SKM-1 (cell line): ENCODE results near the gene AOPEP.

ENCODE experiments used
- DNase-seq: peaks from one replicate; lab custom pipeline; 2025; ENCODE audit not compliant: unreplicated experiment; lab: John Stamatoyannopoulos, UW

The AOPEP gene

DNA sequence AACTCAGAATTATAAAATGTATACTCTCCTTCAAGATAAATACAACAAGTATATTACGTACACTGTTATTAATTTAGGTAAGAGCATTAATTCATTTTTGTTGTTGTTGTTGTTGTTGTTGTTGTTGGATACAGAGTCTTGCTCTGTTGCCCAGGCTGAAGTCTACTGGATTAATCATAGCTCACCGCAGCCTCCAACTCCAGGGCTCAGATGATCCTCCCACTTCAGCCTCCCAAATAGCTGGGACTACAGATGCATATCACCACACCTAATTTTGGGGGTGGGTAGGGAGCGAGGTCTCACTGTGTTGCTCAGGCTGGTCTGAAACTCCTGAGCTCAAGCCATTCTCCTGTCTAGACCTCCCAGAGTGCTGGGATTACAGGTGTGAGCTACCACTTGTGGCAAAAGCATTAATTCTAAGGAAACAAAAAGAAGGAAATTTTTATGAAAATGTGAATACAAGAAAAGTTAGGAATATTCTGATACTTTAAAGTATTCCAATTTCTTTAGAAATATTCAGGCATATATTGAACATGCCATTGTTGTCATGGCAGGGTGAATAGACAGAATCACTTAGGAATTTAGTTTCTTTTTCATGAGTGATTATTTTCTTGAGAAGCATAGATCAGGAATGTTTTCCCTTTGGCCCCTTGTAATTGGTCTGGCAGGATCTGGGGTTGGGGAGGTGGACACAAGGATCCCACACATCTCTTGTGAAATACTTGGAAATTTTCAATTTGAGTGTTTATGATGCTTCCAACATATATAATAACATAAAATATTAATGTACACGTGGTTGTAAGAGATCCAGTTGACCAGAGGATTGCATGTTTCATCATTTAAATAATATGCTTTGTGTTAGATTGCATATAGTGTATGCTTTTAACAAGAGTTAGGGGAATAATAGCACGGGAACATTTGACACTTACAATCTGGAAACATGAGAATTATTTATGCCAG is 327.4 kb downstream of the AOPEP start:
- DNase-seq = no peak

DNA sequence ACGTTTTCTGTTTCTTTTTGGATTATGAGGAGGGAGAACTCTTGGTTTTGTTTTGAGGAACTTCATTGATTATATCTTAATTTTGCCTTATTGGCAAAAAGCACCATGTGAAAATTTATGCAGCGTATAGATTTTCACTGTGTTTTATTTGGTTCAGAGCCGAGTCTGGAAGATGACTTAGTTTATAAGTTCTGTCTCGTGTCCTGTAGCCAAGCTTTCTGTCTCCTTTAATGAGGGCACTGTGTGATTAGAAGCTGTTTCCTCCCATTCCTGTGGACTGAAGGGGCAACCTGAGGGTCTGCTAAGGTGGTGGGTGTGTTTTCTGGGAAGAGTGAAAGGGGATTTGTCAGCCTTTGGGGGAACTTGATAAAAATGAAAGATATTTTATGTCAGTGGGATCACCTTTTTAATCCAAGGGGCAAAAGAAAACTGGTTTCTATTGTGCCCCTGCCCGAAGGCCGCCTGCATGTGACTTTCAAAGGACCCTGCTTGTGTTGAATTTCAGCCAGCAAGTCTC is 328.9 kb downstream of the AOPEP start:
- DNase-seq = no peak

DNA sequence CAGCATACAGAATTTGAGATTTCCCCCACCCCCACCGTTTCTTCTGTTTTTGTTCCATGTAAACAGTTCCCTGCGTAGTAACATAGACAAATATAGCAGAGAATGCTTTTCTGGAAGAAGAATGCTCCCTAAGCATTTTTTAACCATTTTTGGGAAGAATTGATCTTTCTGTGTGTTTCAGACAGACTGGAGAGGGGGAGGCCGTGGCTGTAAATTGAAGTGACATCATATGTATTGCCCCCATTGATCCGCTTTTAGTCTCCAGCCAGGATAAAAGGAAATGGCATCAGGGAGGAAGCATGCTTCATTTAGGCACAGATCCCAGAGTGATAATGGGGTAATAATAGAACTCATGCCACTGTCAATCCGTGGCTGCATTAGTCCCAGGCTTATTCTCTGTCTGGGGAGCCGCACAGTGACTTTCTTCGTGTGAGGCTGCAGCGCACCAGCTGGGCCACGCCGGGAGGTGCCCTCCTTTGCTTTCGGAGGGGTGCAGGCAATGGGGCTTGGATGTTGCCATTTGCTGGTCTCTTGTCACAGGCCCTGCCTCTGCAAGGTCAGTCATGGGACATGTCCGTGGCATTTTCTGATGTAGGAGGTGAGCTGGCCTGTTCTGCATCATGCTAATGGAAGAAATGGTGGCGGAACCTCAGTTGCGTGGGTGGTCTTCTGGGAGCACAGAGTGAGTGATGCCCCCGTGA is 329.5 kb downstream of the AOPEP start:
- no peak for DNase-seq

DNA sequence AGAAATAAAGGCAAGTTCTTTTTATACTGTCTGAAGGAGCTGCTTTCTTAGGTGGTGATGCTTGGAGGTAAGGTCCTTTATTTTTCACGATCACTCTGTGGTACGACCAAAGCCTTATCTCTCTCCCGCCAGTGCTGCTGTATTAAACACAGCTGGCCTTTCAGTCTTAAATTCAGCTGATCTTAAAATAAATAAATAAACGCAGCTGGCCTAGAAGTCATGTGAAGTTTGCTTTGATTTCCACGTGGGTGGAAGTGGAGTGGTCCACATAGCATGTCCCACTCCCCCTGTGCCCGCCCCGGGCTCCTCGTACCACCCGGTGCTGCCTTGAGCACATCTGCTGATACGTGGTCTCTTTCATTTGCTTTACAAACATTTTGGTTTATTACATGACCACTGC is 330.6 kb downstream of the AOPEP start:
- DNase-seq = no peak

DNA sequence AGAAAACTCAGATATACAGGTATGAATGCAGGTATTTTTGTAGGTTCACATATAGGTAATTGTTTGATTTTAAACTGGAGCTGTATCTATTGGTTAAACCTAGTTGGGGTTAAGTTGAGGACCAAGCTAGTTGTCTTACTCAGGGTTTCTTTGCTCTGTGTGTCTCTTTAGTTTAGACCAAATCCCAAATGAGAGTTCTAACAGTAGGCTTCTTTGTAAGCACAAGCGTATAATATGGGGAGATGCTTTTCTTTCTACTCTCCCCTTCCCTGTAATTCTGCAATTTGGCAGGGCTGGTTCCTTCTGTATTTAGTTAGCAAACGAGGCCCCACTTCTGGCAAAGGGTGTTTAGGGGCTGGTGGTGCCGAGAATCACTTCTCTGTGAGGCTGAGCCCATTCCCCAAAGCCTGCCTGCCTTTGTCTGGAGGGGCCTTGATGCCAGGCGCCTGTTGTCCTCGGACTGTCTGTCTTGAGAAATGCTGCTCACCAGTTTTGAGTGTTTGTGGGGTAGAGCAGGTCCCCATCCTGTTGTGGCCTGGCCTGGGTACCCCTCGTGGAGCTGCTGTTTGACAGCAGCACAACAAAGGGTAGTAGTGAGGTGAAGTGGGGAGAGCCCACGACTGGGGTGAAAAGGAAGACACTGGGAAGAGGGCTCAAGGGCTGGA is 331.8 kb downstream of the AOPEP start:
- DNase-seq = no peak

DNA sequence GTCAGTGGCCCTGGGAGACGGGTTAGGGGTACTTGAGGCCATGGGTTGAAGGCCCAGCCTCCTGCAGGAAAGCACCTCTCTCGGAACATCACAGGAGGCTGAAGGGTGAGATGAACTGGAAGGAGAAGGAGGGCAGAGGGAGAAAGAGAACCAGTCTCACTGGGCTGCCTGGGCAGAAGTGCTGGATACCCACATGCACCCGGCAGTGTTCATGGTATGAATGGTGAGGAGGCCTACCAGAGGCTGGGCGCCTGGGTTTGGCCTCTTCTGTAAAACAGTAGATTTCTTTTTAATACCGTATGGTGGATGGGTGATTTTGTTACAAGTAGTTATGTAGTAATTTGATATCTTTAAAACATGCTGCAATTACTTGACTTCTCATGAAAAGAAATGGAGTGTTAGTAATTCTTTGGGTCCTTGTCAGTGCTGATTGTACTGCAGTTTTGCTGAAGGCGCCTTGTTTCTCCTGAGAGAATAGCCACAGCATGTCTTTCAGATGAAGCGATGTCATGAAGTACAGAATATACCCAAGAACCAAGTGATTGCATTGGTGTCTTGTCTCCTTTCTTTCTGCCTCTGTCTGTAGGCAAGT is 332.4 kb downstream of the AOPEP start:
- DNase-seq = no peak

DNA sequence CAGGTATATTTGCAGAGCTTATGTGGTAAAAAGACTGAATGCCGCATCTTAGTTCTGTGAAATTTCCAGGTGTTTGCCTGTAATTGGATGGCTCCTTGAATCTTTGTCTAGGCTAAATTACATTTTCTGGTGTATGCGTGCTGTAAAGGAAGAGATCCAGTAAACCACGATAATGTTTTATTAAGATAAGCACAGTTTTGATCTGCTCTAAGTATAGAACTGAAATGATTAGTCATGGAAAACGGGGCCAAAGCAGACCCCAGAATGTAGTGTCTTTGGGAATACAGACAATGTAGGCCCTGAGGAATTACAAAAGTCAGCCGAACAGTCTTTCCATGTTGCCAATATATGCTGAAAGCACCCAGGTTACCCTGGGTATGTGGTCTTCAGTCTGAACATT is 333.7 kb downstream of the AOPEP start:
- DNase-seq = no peak

DNA sequence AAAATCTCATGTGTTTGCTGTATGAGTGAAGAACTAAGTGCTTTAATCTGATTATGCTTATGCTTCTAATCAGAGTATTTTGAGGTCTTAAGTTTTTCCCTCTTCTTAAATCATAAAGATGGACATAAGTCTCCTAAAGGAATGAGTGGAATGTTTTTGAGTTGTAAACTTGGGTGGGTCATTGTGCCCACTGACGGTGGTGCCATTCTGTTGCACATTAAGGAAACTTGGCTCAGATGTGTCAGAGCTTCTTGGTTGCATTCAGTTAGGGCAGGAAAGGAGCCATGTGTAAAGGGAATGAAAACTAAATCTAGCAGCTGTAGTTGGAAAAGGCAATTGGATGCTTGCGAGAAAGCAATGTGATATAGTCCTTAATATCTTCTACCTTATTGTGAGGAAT is 334.4 kb downstream of the AOPEP start:
- no peak for DNase-seq

DNA sequence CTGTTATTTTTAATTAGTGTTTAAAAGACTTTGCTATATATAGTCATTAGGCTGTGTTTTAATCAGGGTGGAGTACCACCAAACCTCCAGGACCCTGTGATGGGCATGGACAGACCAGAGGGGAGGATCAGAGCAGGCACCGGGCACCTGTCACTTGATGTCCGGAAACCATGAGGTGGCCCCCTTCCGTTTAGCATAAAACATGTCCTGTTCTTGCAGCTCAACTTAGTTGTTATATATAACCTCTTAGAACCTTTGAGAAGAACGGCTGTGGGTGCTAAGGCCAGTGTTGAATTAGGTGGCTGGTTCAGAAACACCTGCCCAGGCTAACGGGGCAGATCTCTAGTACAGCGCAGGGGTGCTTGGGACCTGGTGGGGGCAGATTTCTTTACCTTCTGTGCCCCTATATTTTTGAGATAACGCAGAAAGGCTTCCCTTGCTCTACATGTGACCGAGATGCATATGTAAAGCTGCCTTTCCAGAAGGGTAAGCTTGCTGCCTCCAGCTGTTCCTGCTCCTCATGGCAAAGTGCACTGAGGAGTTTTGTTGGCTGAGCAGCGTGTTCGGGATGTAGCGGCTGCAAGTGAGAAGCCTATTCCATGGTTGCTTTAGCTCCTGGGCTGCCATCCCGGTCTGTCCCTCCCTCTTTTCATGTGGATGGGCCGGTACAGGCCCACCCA is 335.6 kb downstream of the AOPEP start:
- no peak for DNase-seq

DNA sequence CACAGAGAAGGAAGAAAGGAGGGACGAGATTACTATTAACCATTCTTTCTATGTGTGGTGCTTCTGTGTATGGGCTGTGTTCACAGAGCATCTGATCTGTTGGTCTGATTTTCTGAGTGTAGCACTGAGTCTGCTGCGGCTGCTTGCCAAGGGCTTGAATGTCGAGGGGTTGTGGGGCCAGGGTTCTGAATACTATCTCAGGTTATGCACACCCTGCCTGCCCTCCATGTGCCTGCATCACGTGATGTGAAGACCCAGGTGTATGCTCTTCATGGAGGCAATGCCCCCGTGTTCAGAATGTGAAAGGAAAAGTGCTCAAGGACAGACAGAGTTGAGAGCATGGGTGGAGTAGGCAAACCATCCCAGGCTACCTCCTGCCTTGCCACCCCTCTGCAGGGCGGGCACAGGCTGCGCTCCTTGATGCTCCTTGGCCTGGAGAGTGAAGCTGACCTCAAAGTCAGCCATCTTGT is 336.1 kb downstream of the AOPEP start:
- no peak for DNase-seq

DNA sequence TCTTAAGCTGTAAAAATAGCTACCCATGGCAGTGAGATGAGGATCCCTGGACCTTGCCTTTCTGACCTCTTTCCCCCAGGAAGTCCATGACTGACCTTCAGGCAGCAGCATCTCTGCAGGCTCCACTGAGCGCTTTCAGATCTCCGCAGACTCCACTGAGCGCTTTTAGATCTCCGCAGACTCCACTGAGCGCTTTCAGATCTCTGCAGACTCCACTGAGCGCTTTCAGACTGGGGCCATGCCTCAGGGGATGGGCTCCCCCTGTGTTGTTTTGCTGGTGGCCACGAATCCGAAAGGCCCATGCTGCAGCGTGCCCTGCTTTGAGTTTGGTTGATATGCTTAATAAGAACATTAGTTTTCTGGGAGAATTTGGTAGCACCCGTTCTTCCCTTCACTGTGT is 336.8 kb downstream of the AOPEP start:
- no peak for DNase-seq

DNA sequence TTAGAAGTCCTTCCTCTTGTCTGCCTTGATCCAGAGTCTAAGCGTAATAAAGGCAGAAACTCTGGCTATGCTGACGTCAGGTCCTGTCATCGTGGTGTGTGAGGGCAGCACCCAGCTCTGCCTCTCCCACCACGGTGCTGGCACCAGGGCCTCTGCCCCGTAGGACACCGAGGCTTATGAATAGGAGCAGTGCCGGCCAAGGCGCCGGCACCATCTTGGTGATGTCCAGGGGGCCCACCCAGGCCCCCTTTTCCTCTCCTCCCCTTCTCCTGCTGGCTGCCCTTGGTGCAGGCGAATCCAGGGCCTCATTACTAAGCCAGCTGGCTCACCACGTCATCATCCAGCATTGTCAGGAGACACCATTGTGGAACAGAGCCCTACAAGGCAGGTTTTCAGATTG is 338.7 kb downstream of the AOPEP start:
- no peak for DNase-seq

DNA sequence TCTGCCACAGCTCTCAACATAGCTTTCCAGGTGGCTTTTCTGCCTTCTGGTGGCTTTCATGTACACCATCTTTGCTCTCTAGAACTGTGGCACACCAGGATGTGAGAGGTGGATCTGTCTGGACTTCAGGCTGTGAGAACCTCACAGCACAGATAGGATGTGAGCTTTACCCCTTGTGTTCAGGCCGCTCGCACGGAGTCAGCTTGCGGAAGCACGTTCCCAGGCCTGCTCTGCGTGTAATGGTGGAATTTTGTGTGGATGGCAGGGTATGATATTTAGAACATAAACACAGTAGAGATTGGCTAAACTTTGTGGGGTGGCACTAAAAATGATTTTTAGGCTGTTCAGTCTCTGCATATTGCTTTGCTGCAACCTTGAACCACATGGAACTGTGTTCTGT is 340.6 kb downstream of the AOPEP start:
- no peak for DNase-seq

DNA sequence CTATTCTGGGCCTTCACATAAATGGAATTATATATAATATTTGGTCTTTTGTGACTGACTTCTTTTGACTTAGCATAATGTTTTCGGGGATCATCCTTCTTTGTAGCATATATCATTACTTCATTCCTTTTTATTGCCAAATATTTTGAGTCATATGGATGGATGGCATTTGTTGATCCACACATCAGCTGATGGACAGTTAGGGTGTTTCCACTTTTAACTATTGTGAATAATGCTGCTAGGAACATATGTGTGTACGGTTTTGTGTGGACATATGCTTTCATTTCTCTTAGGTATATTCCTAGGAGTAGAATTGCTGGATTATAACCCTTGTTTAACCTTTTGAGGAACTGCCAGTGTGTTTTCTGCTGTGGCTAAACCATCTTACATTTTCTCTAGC is 341.4 kb downstream of the AOPEP start:
- DNase-seq = no peak

DNA sequence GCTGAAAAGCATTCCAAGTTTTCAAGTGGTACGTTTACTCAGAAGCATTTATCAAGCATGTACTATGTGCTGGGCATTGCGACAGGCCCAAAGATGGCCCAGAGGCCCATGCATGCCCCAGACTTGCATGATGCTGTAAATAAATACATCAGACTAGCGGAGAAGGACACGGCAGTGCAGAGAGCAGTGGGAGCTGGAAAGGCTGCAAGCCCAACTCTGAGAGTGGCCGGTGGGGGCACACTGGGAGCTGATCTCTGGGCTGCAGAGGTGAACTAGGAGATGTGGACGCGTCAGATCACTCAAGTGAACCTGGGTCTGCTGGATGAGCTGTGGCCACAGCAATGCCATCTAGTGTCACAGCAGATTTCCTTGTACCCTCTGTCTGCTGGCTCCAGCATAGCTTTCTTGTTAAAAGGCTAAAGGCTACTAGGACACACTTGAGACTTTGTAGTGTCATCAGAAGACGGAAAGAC is 344.1 kb downstream of the AOPEP start:
- DNase-seq = no peak

DNA sequence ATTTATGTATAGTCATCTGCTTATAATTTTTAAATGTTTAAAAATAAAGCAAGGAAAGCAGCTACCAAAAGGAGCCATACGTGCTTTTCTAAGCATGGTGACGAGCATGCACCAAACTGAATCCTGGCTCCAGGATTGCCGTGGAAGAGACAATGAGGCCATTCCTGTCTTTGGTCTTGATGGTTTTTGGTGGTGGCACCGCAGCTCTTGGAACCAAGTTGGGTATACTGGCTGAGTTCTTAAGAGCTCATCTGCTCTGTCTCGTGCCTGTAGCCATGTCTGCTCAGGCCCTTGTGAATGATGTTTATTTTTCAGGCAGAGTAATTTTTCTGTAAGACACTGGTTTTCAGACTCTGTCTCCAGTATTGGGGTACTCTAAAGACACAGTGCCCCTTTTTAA is 345.0 kb downstream of the AOPEP start:
- no peak for DNase-seq

DNA sequence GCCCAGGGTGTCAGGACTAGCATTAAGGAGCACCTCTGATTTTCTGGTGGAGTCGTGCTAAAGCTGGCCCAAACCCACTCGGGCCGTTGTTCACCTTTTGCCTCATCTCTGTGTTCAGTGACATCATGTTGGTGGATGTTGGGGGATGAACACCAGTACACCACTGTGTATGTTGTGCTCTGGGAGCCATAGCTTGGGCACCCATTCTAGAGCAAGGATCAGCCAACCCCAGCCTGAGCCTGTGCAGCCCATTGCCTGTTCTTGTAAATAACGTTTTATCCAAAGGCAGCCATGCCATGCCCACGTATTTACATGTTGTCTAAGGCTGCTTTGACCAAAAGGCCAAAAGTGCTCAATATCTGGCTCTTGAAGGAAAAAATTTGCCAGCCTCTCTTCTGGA is 345.4 kb downstream of the AOPEP start:
- no peak for DNase-seq

DNA sequence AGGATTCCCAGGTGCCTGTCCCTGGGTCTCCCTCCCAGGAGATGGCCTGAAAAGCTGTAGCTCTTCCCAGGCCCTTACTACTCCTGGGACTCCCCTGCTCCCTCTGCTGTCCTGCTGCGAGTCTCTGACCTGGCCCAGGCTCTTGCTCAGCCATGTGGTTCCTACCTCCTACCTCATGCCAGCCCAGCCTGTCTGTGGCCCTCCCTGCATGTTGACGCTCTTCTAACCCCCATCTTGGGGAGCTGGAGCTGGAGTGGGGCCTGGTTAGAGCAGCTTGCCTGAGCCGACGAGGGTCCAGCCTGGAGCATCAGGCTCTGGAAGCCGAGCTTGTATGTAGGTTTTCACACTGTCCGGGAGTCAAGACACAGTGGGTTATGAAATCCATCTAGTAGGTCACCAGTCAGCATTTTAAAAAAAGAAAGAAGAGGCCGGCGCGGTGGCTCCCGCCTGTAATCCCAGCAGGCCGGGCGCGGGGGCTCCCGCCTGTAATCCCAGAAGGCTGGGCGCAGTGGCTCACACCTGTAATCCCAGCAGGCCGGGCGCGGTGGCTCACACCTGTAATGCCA is 346.6 kb downstream of the AOPEP start:
- no peak for DNase-seq

DNA sequence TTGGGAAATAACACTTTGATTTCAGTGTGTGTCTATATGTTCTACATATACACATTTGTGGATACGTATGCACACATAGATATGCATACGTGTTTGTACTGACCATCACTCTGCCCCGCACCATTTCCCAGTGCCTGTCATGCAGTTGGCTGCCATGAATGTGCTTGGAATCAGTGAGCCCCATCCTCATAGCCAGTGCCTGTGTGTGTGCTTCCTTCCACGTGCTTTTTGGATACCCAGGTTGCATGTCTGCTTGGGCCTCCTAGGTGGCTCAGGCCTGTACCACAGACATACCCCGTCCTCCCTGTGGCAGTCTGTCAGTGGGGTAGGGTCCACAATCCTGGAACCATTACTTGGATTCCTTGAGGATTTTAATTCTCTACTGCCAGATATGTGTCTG is 347.4 kb downstream of the AOPEP start:
- no peak for DNase-seq

DNA sequence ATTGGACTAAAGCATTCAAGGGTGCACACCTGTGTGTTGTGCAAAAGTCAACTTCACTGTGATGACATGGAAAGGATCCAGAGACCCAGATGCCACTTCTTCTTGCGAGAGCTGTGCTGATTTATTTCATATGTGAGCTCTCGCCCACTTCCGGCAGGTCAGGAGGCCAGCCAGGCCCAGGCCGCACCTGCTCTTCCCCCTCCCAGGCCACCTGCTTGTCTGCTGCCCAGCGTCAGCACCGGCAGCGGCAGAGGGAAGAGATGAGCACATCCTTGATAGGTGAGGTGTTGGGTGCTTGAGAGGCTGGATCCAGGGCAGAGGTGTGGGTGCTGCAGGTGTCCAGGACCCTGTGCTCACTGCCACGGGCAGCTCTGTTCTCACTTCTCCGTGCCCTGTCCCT is 348.1 kb downstream of the AOPEP start:
- no peak for DNase-seq
